Parathyroid adenoma (tissue), 2 donors: ENCODE results near the gene CCDC68.

Experiments used
- H2AFZ ChIP-seq: fragments of 300-600 bp; sonication (generic); one replicate; pipeline ENCODE4 v1.7.0; 2017; ENCODE audit warnings: antibody characterized with exemption, mild to moderate bottlenecking
- H3K27ac ChIP-seq: fragments of 300-600 bp; sonication (generic); one replicate; pipeline ENCODE4 v1.7.0; 2017
- H3K27me3 ChIP-seq: fragments of 300-600 bp; sonication (generic); one replicate; pipeline ENCODE4 v1.7.0; 2017; ENCODE audit warnings: low read length; ENCODE audit not compliant: control insufficient read depth, insufficient read depth
- H3K36me3 ChIP-seq: fragments of 300-600 bp; sonication (generic); one replicate; pipeline ENCODE4 v1.7.0; 2017; ENCODE audit warnings: low read length; ENCODE audit not compliant: control insufficient read depth, insufficient read depth
- H3K4me1 ChIP-seq: fragments of 300-600 bp; sonication (generic); one replicate; pipeline ENCODE4 v1.7.0; 2017; ENCODE audit warnings: control low read depth
- H3K4me2 ChIP-seq: fragments of 300-600 bp; sonication (generic); one replicate; pipeline ENCODE4 v1.7.0; 2017; ENCODE audit warnings: low read length
- H3K4me3 ChIP-seq: fragments of 300-600 bp; sonication (generic); one replicate; pipeline ENCODE4 v1.7.0; 2017; ENCODE audit warnings: low read depth, low read length
- H3K79me2 ChIP-seq: fragments of 300-600 bp; sonication (generic); one replicate; pipeline ENCODE4 v1.7.0; 2017; ENCODE audit warnings: control low read depth
- H3K9ac ChIP-seq: fragments of 300-600 bp; sonication (generic); one replicate; pipeline ENCODE4 v1.7.0; 2017; ENCODE audit warnings: mild to moderate bottlenecking
- H3K9me3 ChIP-seq: fragments of 300-600 bp; sonication (generic); one replicate; pipeline ENCODE4 v1.7.0; 2017; ENCODE audit warnings: low read length; ENCODE audit not compliant: control insufficient read depth
- CTCF ChIP-seq: fragments of 300-600 bp; sonication (generic); IDR thresholded peaks from one replicate; pipeline ENCODE4 v1.7.0; 2017; ENCODE audit warnings: antibody characterized with exemption, mild to moderate bottlenecking
- donor health status: primary hyperparathyroidism.

The CCDC68 gene

GRCh38 chr18:54883816-54884604 lies 75.3 kb downstream of the CCDC68 start:
- Histone ChIP-seq H3K36me3 (no peaks in the 10 kb centered on the region), H3K9ac (no peak overlapping the region), H3K27me3 (no peaks in the 10 kb centered on the region), H3K4me1 (peaks cover 5% of the 10 kb centered on the region), H3K4me2 (no peak overlapping the region), H2AFZ (no peak overlapping the region), H3K9me3 (no peaks in the 10 kb centered on the region), H3K4me3 (no peak overlapping the region), H3K27ac (no peak overlapping the region), H3K79me2 (no peaks in the 10 kb centered on the region)
- no peak for TF ChIP-seq CTCF

- no peak overlapping the region for H2AFZ ChIP-seq
- no peaks in the 10 kb centered on the region for H3K9me3 ChIP-seq
- no peak overlapping the region for H3K9ac ChIP-seq
- H3K4me2 ChIP-seq = no peak overlapping the region
- H3K27me3 ChIP-seq = no peaks in the 10 kb centered on the region
- H3K4me1 ChIP-seq = peaks cover 5% of the 10 kb centered on the region
- no peak for TF ChIP-seq CTCF
- H3K4me3 ChIP-seq = no peak overlapping the region
- H3K27ac ChIP-seq = no peak overlapping the region
- H3K36me3 ChIP-seq = no peaks in the 10 kb centered on the region
- no peaks in the 10 kb centered on the region for H3K79me2 ChIP-seq
Measured at GRCh38 chr18:54882318-54882717, 76.9 kb downstream of the CCDC68 start.

GRCh38 chr18:54881229-54881768 lies 78.0 kb downstream of the CCDC68 start:
- Histone ChIP-seq H3K4me3 (no peak overlapping the region), H3K4me1 (peaks cover 5% of the 10 kb centered on the region), H3K9me3 (no peaks in the 10 kb centered on the region), H3K36me3 (no peaks in the 10 kb centered on the region), H3K4me2 (peak overlapping the region; percentile 55), H3K79me2 (no peaks in the 10 kb centered on the region), H2AFZ (no peak overlapping the region), H3K27me3 (no peaks in the 10 kb centered on the region), H3K27ac (no peak overlapping the region), H3K9ac (no peak overlapping the region)
- no peak for TF ChIP-seq CTCF

- TF ChIP-seq CTCF = no peak
- H3K27me3 ChIP-seq = no peaks in the 10 kb centered on the region
- H3K4me1 ChIP-seq = peaks cover 5% of the 10 kb centered on the region
- no peaks in the 10 kb centered on the region for H3K9me3 ChIP-seq
- no peak overlapping the region for H2AFZ ChIP-seq
- no peak overlapping the region for H3K9ac ChIP-seq
- no peak overlapping the region for H3K4me2 ChIP-seq
- H3K36me3 ChIP-seq = no peaks in the 10 kb centered on the region
- no peaks in the 10 kb centered on the region for H3K79me2 ChIP-seq
- no peak overlapping the region for H3K27ac ChIP-seq
- no peak overlapping the region for H3K4me3 ChIP-seq
Measured at GRCh38 chr18:54880395-54881105, 78.7 kb downstream of the CCDC68 start.
